GM21619 (cell line): ENCODE results near the gene RNF220.
"Not testable (repeated sequence)": the region's sequence is repeated elsewhere in the genome, so short reads cannot be mapped to it uniquely, and the experiment has no call there.

Source experiments
- ATAC-seq: cut with Tn5 transposase; IDR thresholded peaks from one replicate; pipeline ENCODE4 v1.9.1; 2021; ENCODE audit not compliant: unreplicated experiment

The RNF220 gene

GRCh38 chr1:44695671-44696070 is 290.6 kb downstream of the RNF220 start:
- ATAC-seq, result no peak

- no peak for ATAC-seq
Observed at GRCh38 chr1:44696101-44696500, 291.0 kb downstream of the RNF220 start.

GRCh38 chr1:44696789-44697345 is 291.8 kb downstream of the RNF220 start:
- ATAC-seq, result no peak

GRCh38 chr1:44698138-44698537 is 293.1 kb downstream of the RNF220 start:
- ATAC-seq, result no peak

- ATAC-seq, result not testable (repeated sequence)
Observed at GRCh38 chr1:44699375-44699774, 294.3 kb downstream of the RNF220 start.

- ATAC-seq, result no peak
Observed at GRCh38 chr1:44700573-44700972, 295.5 kb downstream of the RNF220 start.

- no peak for ATAC-seq
Observed at GRCh38 chr1:44701141-44701573, 296.1 kb downstream of the RNF220 start.
